Left kidney (tissue), 2 donors: Measurements from ENCODE around the gene JPH3. TPM values are rescaled to one million over a fixed set of nuclear protein-coding genes. Genes with fewer than 3 reads are reported as not detected.

ENCODE experiments used
- DNase-seq: peaks from one replicate; pipeline ENCODE4 v3.0.0-alpha.2; 2013
- polyA plus RNA-seq: library from polyadenylated mRNA; unstranded; fragments of 120-200 nt; gene quantifications from one replicate; pipeline ENCODE4 v1.2.1, GENCODE V29; 2013; ENCODE audit not compliant: insufficient read length

JPH3 gene
- polyA plus RNA-seq, 1 donor = 0.76 TPM

DNA sequence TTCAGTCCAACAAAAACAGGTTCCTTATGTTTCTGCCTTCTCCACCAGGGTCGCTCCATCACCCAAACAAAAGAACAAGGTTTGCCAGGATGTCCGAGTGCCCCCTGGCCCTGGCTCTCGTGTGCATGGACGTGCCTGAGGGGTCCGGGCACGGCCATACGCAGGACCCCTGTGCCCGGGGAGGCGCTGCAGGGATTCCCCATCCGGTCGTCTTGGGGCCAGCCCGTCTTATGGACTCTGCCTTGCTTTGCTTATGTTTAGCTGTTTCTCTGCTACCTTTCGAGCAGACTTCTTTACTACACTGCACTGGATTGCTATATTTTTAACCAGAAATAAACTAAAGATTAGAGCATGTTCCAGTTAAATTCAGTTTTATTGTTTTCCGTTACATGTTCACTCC, 95.5 kb downstream of the JPH3 start:
- no peak for DNase-seq

DNA sequence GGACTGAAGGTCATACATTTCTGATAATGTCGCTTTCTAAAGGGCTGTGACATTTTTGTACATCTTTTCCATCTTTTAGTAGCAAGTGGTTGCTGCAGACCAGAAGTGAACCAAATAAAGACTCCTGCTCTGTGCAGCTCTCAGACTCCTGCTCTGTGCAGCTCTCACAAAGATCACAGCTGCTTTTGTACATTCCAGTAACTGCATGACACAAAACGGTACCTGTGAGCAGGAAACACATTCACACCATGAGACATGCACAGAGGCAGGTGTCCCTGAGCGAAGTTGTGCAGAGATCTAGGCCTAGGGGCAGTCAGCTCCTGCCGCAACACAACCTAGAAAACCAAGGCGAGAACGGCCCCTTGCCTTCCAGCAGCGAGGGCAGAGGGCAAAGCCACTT, 95.9 kb downstream of the JPH3 start:
- DNase-seq = no peak

DNA sequence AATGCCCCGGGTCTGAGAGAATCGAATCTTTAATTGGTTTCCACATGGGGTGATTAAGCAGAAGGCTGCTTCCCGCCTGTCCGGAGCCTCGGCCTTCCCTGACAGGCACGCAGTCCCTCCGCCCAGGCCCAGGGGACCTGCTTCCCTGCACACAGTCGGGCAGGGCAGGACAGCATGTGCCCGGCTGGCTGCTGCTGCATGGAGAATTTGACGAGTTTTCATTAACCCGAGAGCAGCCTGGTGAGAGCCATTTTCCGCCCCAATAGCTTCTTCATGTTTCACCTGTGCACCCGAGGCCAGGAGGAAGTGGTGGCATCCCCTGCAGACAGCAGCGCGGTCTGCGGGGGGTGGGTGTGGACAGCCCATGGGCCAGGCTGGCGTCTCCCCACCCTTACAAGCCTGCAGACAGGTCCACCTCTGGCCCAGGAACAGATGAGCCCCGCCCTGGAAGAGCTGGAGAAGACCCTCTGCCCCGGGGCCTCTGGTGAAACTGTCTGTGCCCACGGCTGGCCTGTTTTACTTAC, 96.4 kb downstream of the JPH3 start:
- no peak for DNase-seq

- no peak for DNase-seq
Observed at GRCh38 chr16:87700406-87701077, 98.2 kb downstream of the JPH3 start.

- no peak for DNase-seq
Observed at GRCh38 chr16:87701078-87701460, 98.8 kb downstream of the JPH3 start.

DNA sequence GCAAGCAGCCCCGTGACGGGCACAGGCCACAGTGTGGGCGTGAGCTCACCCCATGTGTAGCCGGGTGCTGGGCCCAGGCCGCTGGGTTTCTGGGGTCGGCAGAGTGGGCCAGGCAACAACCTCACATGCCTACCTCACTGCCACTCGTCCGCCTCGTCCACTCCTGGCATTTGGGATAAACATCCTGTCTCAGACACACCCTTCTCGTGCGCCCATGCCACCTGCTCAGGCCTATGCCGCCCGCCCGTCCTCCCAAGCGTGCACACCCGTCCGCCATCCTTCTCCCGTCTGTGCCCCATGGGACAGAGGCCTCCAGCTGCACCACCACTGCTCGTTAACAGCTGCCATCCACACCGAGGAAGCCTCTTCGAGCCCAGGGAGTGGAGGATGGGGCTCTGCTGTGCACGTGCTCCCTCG, 99.2 kb downstream of the JPH3 start:
- no peak for DNase-seq

GRCh38 chr16:87702325-87702811, 100.1 kb downstream of the JPH3 start:
- DNase-seq = no peak

- DNase-seq = no peak
Observed at GRCh38 chr16:87703071-87703470, 100.8 kb downstream of the JPH3 start.

DNA sequence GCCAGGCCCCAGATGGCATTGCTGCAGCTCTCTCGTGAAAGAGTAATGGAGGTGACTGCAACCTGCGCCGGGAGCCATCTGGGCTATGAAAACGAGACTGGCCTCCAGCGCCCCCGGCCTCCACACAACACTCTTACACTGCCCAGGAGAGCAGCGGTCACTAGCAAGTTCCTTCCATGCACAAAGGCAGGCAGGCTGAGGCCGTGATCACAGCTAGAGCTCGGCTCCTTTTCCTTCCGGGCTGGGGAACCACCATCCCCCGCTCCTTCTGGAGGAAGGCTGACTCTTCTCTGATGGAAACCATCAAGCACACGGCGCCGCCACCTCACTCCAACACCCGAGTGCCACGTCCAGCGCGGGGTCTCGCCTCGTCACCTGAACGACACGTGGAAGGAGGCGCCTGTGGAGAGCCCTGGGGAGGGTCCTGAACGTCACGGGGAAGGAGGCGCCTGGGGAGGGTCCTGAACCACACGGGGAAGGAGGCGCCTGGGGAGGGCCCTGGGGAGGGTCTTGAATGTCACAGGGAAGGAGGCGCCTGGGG, 101.6 kb downstream of the JPH3 start:
- DNase-seq = no peak

GRCh38 chr16:87704754-87705353, 102.5 kb downstream of the JPH3 start:
- no peak for DNase-seq

DNA sequence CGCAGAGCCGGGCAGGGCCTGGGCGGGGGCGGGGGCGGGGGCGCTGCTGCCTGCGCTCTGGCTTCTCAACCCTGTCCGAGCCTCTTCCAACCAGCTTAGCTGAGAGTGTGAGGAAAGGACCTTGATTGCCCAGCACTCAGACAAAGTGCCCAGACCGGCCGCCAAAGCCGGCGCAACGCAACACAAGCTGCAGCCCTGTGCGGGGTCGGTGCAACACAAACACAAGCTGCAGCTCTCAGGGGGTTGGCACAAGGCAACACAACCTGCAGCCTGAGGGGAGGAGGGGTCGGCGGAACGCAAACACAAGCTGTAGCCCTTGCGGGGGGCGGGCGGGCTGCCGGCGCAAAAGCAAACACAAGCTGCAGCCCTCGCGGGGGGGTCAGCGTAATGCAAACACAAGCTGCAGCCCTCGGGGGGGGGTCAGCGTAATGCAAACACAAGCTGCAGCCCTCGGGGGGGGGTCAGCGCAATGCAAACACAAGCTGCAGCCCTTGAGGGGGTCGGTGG, 103.5 kb downstream of the JPH3 start:
- DNase-seq = no peak

GRCh38 chr16:87706278-87707000, 104.1 kb downstream of the JPH3 start:
- no peak for DNase-seq

DNA sequence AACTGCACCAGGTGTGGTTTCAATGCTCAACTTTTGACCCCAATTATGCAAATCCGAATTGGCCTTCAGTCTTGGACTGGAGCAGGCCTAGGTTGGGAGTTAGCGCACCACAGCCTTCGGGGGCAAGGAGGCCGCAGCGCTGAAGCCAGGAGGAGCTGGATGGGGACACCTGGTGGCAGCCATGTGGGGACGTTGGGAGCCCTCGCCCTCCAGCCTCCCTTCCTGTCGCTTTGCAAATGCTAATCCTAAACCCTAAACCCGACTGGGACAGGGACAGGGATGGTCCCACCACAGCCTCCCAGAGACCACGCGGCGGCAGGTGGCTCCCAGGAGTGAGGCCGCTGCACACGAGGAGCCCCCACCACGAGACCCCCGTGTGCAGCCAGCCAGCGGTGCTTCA, 104.8 kb downstream of the JPH3 start:
- no peak for DNase-seq

DNA sequence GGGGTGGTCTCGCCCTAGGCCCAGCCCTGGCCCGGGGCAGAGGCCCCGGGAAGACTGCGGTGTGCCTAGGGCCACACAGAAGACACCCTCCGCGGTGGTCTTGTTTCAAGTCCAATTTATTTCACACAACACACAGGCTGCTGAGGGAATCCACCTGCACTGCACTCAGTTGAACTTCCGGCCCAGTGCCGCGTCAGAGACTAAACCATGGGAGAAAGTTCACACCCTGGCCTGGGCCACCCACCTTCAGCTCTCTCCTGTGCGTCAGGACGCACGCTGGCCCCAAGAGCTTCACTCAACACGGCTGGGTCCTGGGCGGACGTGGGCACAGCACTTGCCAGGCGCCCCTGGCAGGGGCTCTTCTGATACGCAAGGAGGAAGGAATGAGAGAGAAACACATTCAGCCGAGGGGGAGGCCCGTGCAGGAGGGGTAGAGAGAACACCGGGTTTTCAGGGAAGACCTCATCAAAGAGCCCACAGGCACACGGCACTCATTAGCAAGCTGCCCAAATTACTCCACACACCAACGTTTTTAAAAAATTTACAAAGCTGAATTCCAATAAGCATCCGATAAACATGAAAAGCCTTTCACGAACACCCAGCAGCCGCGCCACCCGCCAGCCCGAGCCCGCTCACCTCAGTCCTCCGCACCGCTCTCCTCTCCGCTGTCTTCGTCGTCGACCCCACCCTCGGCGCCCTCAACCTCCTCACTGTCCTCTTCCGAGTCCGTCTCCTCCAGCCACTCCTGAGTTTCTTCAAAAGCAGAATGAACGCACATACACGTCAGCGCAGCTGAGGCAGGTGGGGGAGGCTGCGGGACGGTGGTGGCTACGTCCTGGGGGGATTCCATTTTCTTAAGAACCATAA, 105.6 kb downstream of the JPH3 start:
- DNase-seq = no peak

DNA sequence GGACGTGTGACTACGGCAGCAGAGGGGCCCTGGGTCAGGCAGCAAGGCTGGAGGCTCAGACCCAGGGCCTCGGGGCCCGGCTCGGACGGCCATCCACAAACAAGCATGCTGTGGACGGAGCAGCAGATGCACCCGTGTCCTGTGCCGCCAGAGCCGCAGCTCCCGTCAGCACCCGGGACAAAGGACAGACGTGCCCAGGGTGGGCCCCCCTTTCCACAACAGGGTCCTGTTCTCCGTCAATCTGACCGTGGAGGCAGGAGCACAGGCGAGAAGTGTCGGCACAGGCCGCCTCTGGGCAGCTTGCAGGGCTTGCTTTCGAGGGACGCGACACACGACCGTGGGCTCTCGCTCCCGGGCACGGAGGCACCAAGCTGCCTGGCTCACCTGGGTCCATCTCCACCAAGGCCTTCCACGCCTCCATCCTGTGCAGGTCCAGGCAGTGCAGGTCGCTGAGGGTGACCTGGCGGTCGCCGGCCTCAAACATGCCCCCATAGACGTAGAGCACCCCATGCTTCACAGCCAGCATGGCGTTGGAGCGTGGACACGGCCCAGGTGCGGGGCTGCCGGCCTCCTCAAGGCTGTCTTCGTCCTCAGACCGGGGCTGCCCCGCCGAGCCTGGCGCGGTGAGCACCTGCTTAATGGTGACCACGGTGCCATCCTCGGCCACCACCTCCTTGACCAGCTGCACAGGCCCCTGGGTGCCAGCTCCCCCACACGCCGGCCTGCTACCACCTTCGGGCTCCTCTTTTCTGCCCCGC, 106.8 kb downstream of the JPH3 start:
- no peak for DNase-seq

GRCh38 chr16:87709677-87710076, 107.4 kb downstream of the JPH3 start:
- no peak for DNase-seq

GRCh38 chr16:87710887-87711286, 108.6 kb downstream of the JPH3 start:
- DNase-seq = no peak

DNA sequence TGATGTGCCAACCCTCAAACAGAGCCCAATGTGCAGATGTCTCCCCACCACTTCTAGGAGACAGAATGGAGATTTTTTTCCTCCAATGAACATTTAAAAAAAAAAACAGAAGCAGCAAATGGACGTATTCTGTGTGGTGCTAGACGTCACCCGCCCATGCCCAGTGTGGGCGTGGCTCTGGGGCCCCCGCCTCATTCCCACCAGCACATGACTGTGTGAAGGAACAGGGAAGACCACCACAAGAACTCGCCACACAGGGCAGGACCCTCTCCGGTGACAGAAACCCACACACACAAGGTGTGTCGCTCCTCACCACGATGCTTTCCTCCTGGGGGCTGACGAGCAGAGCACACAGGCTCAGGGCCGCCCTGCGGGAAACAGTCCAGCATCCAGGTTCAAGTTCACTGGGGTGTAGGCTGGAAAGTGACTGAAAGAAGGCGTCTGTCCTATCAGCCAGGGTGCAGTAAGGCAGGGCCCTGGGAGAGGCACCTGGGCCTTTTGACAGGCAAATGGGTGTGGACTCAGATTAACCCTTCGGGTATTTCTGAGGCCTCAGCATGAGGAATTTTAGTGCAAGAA, 110.0 kb downstream of the JPH3 start:
- no peak for DNase-seq

GRCh38 chr16:87713451-87714229, 111.3 kb downstream of the JPH3 start:
- no peak for DNase-seq

GRCh38 chr16:87715231-87715630, 112.9 kb downstream of the JPH3 start:
- DNase-seq = no peak
